HepG2 (cell line): ENCODE results near the gene YIPF2. TPM values are rescaled to one million over a fixed set of nuclear protein-coding genes. Genes with fewer than 3 reads are reported as not detected.

Experiments used
- ATAC-seq: fragments of 200-7000 bp; cut with Tn5 transposase; 3 replicates; pipeline ENCODE4 v1.9.1; 2020; ENCODE audit warnings: mild to moderate bottlenecking, moderate library complexity
- BruUV-seq: library from RNA; stranded (reverse); fragments of 400-500 nt; replicated peaks from 2 replicates; lab custom pipeline; 2021; lab: Mats Ljungman, UMichigan
- CTCF ChIA-PET: fragments of 300-600 bp; formaldehyde crosslinking; extraction: SDS; loops from one replicate; lab custom pipeline; 2021; ENCODE audit warnings: low total read pairs, inconsistent platforms, low intra/inter-chr PET ratio; lab: Yijun Ruan, JAX
- POLR2A ChIA-PET: fragments of 350-600 bp; sonication (Branson Sonifier 250); formaldehyde crosslinking; loops from one replicate; lab custom pipeline; 2020; ENCODE audit warnings: antibody characterized with exemption, inconsistent platforms; lab: Yijun Ruan, JAX
- DNase-seq: peaks from one replicate; pipeline ENCODE4 v3.0.0-alpha.2; 2015; ENCODE audit warnings: low spot score
- FAIRE-seq: peaks from 3 replicates; lab custom pipeline; 2011; peaks lifted over from hg19 to GRCh38; lab: Jason Lieb, UNC
- H2AFZ ChIP-seq: one replicate; pipeline ENCODE4 v1.6.1; 2011; ENCODE audit warnings: low read length, inconsistent platforms
- H3K27ac ChIP-seq: fragments of 300-600 bp; 3 replicates; pipeline ENCODE4 v1.8.0; 2011; ENCODE audit warnings: mixed run types, mild to moderate bottlenecking, mixed read lengths, low read length, inconsistent platforms; ENCODE audit not compliant: insufficient read depth; ENCODE audit errors: extremely low read length
- H3K27me3 ChIP-seq, 2 experiments: fragments of 200-600 bp in 1 of 2; 2 replicates in 1 of 2; 3 replicates in 1 of 2; pipeline versions ENCODE4 v1.6.0 to v1.8.0; 2011; ENCODE audit warnings: low read length in 2 of 2, mild to moderate bottlenecking in 2 of 2, moderate library complexity in 2 of 2, inconsistent platforms in 1 of 2; ENCODE audit not compliant: insufficient read depth in 2 of 2, control insufficient read depth in 1 of 2
- H3K36me3 ChIP-seq, 2 experiments: fragments of 200-600 bp in 1 of 2; replicated peaks in 1 of 2; 2 replicates in 1 of 2; 3 replicates in 1 of 2; pipeline versions ENCODE4 v1.5.1 to v1.8.0; 2011; ENCODE audit warnings: low read length in 2 of 2, inconsistent platforms in 1 of 2; ENCODE audit not compliant: insufficient read depth in 2 of 2, control insufficient read depth in 1 of 2
- H3K4me1 ChIP-seq: 2 replicates; pipeline ENCODE4 v1.5.1; 2012; ENCODE audit warnings: low read length, inconsistent platforms; ENCODE audit not compliant: insufficient read depth
- H3K4me2 ChIP-seq: 2 replicates; pipeline ENCODE4 v1.6.0; 2011; ENCODE audit warnings: low read depth, low read length, inconsistent platforms
- H3K4me3 ChIP-seq, 3 experiments: fragments of 200-600 bp in 1 of 3; sonication (generic), shearing (Covaris generic) in 1 of 3; replicated peaks in 1 of 3; 2 replicates each; pipeline ENCODE4 v1.5.1; 2011 to 2016; ENCODE audit warnings: low read length in 3 of 3, inconsistent platforms in 2 of 3, low read depth in 2 of 3, mild to moderate bottlenecking in 2 of 3, control low read depth in 1 of 3, mixed read lengths in 1 of 3; ENCODE audit not compliant: insufficient read depth in 1 of 3
- H3K79me2 ChIP-seq: one replicate; pipeline ENCODE4 v1.6.1; 2011; ENCODE audit warnings: low read length, inconsistent platforms; ENCODE audit not compliant: insufficient read depth
- H3K9ac ChIP-seq: 2 replicates; pipeline ENCODE4 v1.6.0; 2011; ENCODE audit warnings: mild to moderate bottlenecking, low read depth, low read length, inconsistent platforms; ENCODE audit not compliant: insufficient read depth
- H3K9me3 ChIP-seq: 2 replicates; pipeline ENCODE4 v1.5.1; 2012; ENCODE audit warnings: mild to moderate bottlenecking, low read length
- H4K20me1 ChIP-seq: 2 replicates; pipeline ENCODE4 v1.6.0; 2011; ENCODE audit warnings: inconsistent platforms, mild to moderate bottlenecking, low read length, moderate library complexity; ENCODE audit not compliant: insufficient read depth
- AHDC1 ChIP-seq: sonication (generic); formaldehyde crosslinking; IDR thresholded peaks from 2 replicates; pipeline ENCODE4 v1.5.1; 2020; ENCODE audit warnings: mild to moderate bottlenecking, missing genetic modification reagents, borderline replicate concordance
- ATM ChIP-seq: fragments of 450-650 bp; IDR thresholded peaks from 2 replicates; pipeline ENCODE4 v1.7.1; 2017; ENCODE audit warnings: mild to moderate bottlenecking, borderline replicate concordance
- DPF2 ChIP-seq: sonication (generic); formaldehyde crosslinking; IDR thresholded peaks from 2 replicates; pipeline ENCODE4 v1.4.0; 2020; ENCODE audit warnings: mild to moderate bottlenecking, low read depth, missing genetic modification reagents, borderline replicate concordance
- FOXA1 ChIP-seq, 2 experiments: fragments of 450-650 bp in 1 of 2; sonication (generic) in 1 of 2; formaldehyde crosslinking in 1 of 2; IDR thresholded peaks; 2 replicates each; pipeline versions ENCODE4 v1.4.0 to v1.6.1; 2016 to 2020; ENCODE audit warnings: missing genetic modification reagents in 1 of 2
- FOXA3 ChIP-seq: IDR thresholded peaks from 2 replicates; pipeline ENCODE4 v1.6.1; 2016; ENCODE audit warnings: missing genetic modification reagents, missing compliant biosample characterization
- HOXA9 ChIP-seq: sonication (generic); formaldehyde crosslinking; IDR thresholded peaks from 2 replicates; pipeline ENCODE4 v1.8.1; 2022; ENCODE audit warnings: missing genetic modification reagents, mild to moderate bottlenecking, moderate library complexity, borderline replicate concordance
- IKZF1 ChIP-seq: fragments of 450-650 bp; IDR thresholded peaks from 2 replicates; pipeline ENCODE4 v1.7.1; 2016
- MAZ ChIP-seq, 2 experiments: sonication (generic) in 1 of 2; formaldehyde crosslinking in 1 of 2; IDR thresholded peaks; 2 replicates each; pipeline versions ENCODE4 v1.5.0 to v1.6.1; 2012 to 2020; ENCODE audit warnings: low read depth in 2 of 2, mild to moderate bottlenecking in 2 of 2, borderline replicate concordance in 1 of 2, improper control_type of control experiment in 1 of 2, low read length in 1 of 2, missing genetic modification reagents in 1 of 2, moderate library complexity in 1 of 2
- NCOA2 ChIP-seq: sonication (generic); formaldehyde crosslinking; IDR thresholded peaks from 2 replicates; pipeline ENCODE4 v1.8.0; 2022; ENCODE audit warnings: inconsistent platforms
- RXRB ChIP-seq: IDR thresholded peaks from 2 replicates; pipeline ENCODE4 v1.6.1; 2016; ENCODE audit warnings: borderline replicate concordance, missing genetic modification reagents, missing compliant biosample characterization
- SSRP1 ChIP-seq: IDR thresholded peaks from 2 replicates; pipeline ENCODE4 v1.6.1; 2016; ENCODE audit warnings: control low read depth
- TOE1 ChIP-seq: sonication (generic); formaldehyde crosslinking; IDR thresholded peaks from 2 replicates; pipeline ENCODE4 v1.4.0; 2020; ENCODE audit warnings: mild to moderate bottlenecking, missing genetic modification reagents
- ZC3H4 ChIP-seq: sonication (generic); formaldehyde crosslinking; IDR thresholded peaks from 2 replicates; pipeline ENCODE4 v1.4.0; 2020; ENCODE audit warnings: missing genetic modification reagents, borderline replicate concordance
- ZGPAT ChIP-seq: IDR thresholded peaks from 2 replicates; pipeline ENCODE4 v1.6.1; 2016; ENCODE audit warnings: mild to moderate bottlenecking
- WGBS: methylation state at CpG from one replicate; pipeline ENCODE4 v1.1.6; 2017; ENCODE audit warnings: low lambda C conversion rate; 5-methylcytosine and 5-hydroxymethylcytosine counted together
- in situ Hi-C: cut with HindIII; loops from 2 replicates; pipeline ENCODE4 v1.10.0; 2017; ENCODE audit warnings: low pct_unique_long_range_greater_than_20kb; ENCODE audit not compliant: extremely low pct_ligation_motif_present
- intact Hi-C: fragments of 100-400 bp; cut with micrococcal nuclease; formaldehyde crosslinking; loops from one replicate; pipeline ENCODE4 v1.10.0; 2022; ENCODE audit not compliant: unreplicated experiment
- polyA plus RNA-seq, 8 experiments: library from polyadenylated mRNA; depleted of rRNA in 3 of 8; stranded (reverse) in 7 of 8; unstranded in 1 of 8; fragments of >200 nt; fragmentation: Illumina TruSeq in 4 of 8; extraction: Trizol in 4 of 8; gene quantifications; 2 replicates each; pipeline versions ENCODE4 v1.2.1 to v1.2.3, GENCODE V29; 2011 to 2016; ENCODE audit warnings: low read depth in 4 of 8, missing spikeins in 1 of 8, mixed read lengths in 1 of 8; ENCODE audit not compliant: insufficient read depth in 1 of 8
- total RNA-seq, 5 experiments: library from RNA; depleted of rRNA; stranded (reverse); fragments of >200 nt; fragmentation: Illumina TruSeq; extraction: Trizol; gene quantifications; 2 replicates each; pipeline ENCODE4 v1.2.3, GENCODE V29; 2016; ENCODE audit warnings: low read depth in 1 of 5
- TF ChIP-seq, protein P1 (sequence below): IDR thresholded peaks from 2 replicates; pipeline ENCODE4 v1.6.1; 2016; ENCODE audit warnings: missing genetic modification reagents, missing compliant biosample characterization
- TF ChIP-seq, protein P2 (sequence below): sonication (generic); formaldehyde crosslinking; IDR thresholded peaks from 2 replicates; pipeline ENCODE4 v1.8.0; 2022; ENCODE audit warnings: missing genetic modification reagents, mild to moderate bottlenecking, inconsistent platforms, borderline replicate concordance

Gene YIPF2
- total and polyA plus RNA-seq, 2 of the 13 experiments (the other 11 are each of a cell fraction or from before 2014, with no cell fraction given) = 37.3 to 53.2 TPM

DNA sequence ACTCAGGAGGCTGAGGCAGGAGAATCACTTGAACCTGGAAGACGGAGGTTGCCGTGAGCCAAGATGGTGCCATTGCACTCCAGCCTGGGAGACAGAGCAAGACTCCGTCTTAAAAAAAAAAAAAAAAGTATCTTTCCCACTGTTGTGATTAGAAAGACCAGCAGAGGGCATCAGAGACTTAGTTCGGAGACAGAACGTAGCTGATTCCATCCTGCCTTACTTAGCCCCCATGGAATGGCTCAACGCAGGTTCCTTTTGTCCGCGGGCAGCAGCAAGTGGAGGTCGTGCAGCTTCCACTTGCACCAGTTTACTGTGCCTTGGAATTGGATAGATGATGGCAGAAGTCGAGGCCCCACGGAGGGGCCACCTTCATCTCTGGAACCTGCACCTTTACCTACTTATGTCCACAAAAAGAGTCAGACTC is 8.2 kb upstream of the YIPF2 start:
- Histone ChIP-seq H3K9me3 (no peaks in the 10 kb centered on the region), H4K20me1 (no peaks in the 10 kb centered on the region), H3K4me3 (peak overlapping the region; percentile 7 to 39 (median 22); a peak in 2 of 6 replicates), H3K79me2 (peaks cover 6% of the 10 kb centered on the region), H3K27me3 (no peaks in the 10 kb centered on the region), H3K4me2 (peak overlapping the region; percentile 71), H2AFZ (peak overlapping the region; percentile 96), H3K27ac (peak overlapping the region; percentile 17), H3K4me1 (peaks cover 57% of the 10 kb centered on the region), H3K9ac (peak overlapping the region; percentile 17; the same call in 1 of the 2 replicates), H3K36me3 (no peaks in the 10 kb centered on the region)
- DNase-seq (peak; percentile 76), ATAC-seq (peak; percentile 77), FAIRE-seq (peak; percentile 52)
- in situ Hi-C loops = loop anchor here (10.0 kb wide), 1 partner anchor 78 kb away; no protein-coding TSS in a partner anchor
- intact Hi-C loops = no loop called here
- WGBS = 3% methylated on average over 9 of the region's 11 CpGs
- CTCF ChIA-PET = no interaction called here
- POLR2A ChIA-PET = interaction anchor here (0.7 to 1.6 kb wide), 7 partner anchors 8 to 202 kb away, joined by 3 to 9 read pairs (median 4); partner anchors contain the start of gene SMARCA4
- no TSS peak for BruUV-seq
- TF ChIP-seq ZC3H4 = no peak
- peak; percentile 14; the same call in 1 of the 2 replicates for TF ChIP-seq RXRB (CRISPR knock-in tag)
- 0 out of 2 replicates have a peak, but pooled peaks have one; percentile 10 for TF ChIP-seq FOXA3 (CRISPR knock-in tag)
- no peak for TF ChIP-seq HOXA9 (CRISPR knock-in tag)
- peak; percentile 44; the same call in 1 of the 2 replicates for TF ChIP-seq ZGPAT (CRISPR knock-in tag)
- TF ChIP-seq, protein P1, sequence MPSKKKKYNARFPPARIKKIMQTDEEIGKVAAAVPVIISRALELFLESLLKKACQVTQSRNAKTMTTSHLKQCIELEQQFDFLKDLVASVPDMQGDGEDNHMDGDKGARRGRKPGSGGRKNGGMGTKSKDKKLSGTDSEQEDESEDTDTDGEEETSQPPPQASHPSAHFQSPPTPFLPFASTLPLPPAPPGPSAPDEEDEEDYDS (CRISPR knock-in tag) = no peak
- TF ChIP-seq TOE1 (CRISPR knock-in tag) = no peak
- TF ChIP-seq ATM = no peak
- no peak for TF ChIP-seq AHDC1 (CRISPR knock-in tag)
- no peak for TF ChIP-seq SSRP1 (CRISPR knock-in tag)
- no peak for TF ChIP-seq DPF2 (CRISPR knock-in tag)
- TF ChIP-seq IKZF1 = no peak
- no peak for TF ChIP-seq FOXA1 (IDR thresholded peaks at IDR 0.05)
- TF ChIP-seq FOXA1 (CRISPR knock-in tag; IDR thresholded peaks at IDR 0.05) = no peak
- 0 out of 2 replicates have a peak, but pooled peaks have one; percentile 23 for TF ChIP-seq MAZ (IDR thresholded peaks at IDR 0.05; ENCODE audit: borderline replicate concordance, low read depth, low read length)
- TF ChIP-seq MAZ (CRISPR knock-in tag; IDR thresholded peaks at IDR 0.05; ENCODE audit: low read depth) = no peak
- no peak for TF ChIP-seq NCOA2
- TF ChIP-seq, protein P2, sequence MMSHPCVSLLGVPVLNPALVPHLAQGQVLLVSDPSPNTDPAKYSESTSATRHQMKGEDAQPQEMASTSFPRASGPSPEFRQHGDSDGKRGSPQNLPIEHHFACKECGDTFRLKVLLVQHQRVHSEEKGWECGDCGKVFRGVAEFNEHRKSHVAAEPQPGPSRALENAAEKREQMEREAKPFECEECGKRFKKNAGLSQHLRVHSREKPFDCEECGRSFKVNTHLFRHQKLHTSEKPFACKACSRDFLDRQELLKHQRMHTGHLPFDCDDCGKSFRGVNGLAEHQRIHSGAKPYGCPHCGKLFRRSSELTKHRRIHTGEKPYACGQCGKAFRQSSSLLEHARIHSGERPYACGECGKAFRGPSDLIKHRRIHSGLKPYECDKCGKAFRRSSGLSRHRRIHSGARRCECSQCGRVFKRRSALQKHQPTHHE = no peak
